HG03558 (cell line): ENCODE results near the gene GAPDHS.

Source experiments
- ATAC-seq: cut with Tn5 transposase; IDR thresholded peaks from one replicate; pipeline ENCODE4 v1.9.1; 2021; ENCODE audit warnings: moderate number of reproducible peaks; ENCODE audit not compliant: unreplicated experiment; ENCODE audit errors: extremely low read depth

The GAPDHS gene

GRCh38 chr19:35554076-35554475, 20.8 kb downstream of the GAPDHS start:
- ATAC-seq: no peak

GRCh38 chr19:35555301-35556005, 22.2 kb downstream of the GAPDHS start:
- ATAC-seq: no peak

- ATAC-seq: no peak
Measured at GRCh38 chr19:35556025-35556590, 22.9 kb downstream of the GAPDHS start.

- no peak for ATAC-seq
Measured at GRCh38 chr19:35556846-35557538, 23.7 kb downstream of the GAPDHS start.

GRCh38 chr19:35557539-35558399, 24.5 kb downstream of the GAPDHS start:
- no peak for ATAC-seq

GRCh38 chr19:35558400-35559280, 25.4 kb downstream of the GAPDHS start:
- ATAC-seq: no peak

GRCh38 chr19:35559281-35559659, 26.0 kb downstream of the GAPDHS start:
- no peak for ATAC-seq

- ATAC-seq: no peak
Measured at GRCh38 chr19:35559781-35560180, 26.5 kb downstream of the GAPDHS start.

- no peak for ATAC-seq
Measured at GRCh38 chr19:35560271-35560670, 27.0 kb downstream of the GAPDHS start.

GRCh38 chr19:35560677-35561076, 27.4 kb downstream of the GAPDHS start:
- ATAC-seq: no peak

GRCh38 chr19:35561436-35561835, 28.2 kb downstream of the GAPDHS start:
- ATAC-seq: no peak

GRCh38 chr19:35562336-35562735, 29.1 kb downstream of the GAPDHS start:
- ATAC-seq: no peak

- ATAC-seq: no peak
Measured at GRCh38 chr19:35562776-35563175, 29.5 kb downstream of the GAPDHS start.

GRCh38 chr19:35563207-35563829, 30.1 kb downstream of the GAPDHS start, which contains the start of gene ATP4A:
TSS of gene ATP4A (minus strand) at chr19:35563658. CDS start at chr19:35563629, 29 bp downstream.
- ATAC-seq: no peak

- ATAC-seq: no peak
Measured at GRCh38 chr19:35565016-35565856, 32.0 kb downstream of the GAPDHS start.

GRCh38 chr19:35566738-35567137, 33.5 kb downstream of the GAPDHS start:
- ATAC-seq: no peak

- no peak for ATAC-seq
Measured at GRCh38 chr19:35569281-35569781, 36.1 kb downstream of the GAPDHS start.

GRCh38 chr19:35571406-35571965, 38.2 kb downstream of the GAPDHS start:
- no peak for ATAC-seq
